ENCODE data around the gene NRG2. TPM values are rescaled to one million over a fixed set of nuclear protein-coding genes. Genes with fewer than 3 reads are reported as not detected.

Gene NRG2
- total RNA-seq, 1 donor from 2014 or later = 0.81 TPM

DNA sequence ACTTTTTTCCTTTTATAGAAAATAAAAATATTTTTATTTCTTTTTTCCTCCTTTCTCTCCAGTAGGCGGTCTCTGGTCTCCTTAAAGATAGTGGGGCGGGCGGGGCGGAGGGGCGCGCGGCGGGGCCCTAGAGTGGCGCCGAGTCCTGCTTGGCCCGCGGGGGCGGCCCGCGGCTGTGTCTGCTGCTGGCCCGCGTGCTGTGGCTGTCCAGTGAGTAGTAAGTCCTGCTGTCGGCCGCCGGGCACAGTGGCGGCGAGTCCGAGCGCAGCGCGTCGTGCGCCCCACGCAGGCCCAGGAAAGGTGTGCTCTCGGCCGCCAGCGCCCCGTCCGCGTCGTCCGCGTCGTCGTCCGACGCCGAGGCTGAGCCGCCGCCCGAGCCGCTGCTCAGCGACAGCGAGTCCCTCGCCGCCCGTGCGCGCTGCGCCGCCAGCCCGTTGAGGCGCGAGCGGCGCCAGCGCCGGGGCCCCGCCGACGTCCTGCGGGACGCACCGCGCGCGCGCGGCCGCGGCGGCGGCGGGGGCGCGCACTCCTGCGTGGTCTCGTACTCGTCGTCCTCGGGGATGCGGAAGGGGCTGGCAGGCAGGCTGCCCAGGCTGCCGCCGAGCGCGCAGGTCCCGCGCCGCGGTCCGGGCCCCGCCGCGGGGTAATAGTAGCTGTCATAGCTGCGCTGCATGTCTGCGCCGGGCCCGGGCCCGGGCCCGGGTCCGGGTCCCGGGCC lies 195.2 kb downstream of the NRG2 start:
- ATAC-seq (peak; percentile 66), DNase-seq (ENCODE audit: low spot score) (peak; percentile 52)

DNA sequence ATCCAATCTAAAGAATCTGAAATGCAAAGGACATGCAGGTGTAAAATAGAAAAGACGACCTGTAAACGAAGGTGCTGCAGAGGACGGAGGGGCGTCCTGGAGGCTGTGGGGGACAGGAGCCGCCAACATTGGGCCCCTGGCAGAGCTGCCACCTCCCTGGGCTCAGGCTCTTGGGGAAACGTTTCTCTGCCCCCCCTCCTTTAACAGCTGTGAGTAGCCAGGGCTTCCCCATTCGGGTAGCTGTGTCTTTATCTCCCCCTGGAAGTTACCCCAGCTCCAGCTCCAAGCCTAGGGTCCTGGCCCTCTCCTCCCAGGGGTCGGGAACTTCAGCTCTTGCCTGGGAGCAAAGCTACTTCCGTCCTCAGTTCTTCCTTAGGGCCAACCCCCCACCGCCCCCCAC lies 196.0 kb downstream of the NRG2 start:
- DNase-seq (ENCODE audit: low spot score) = no peak
- no peak for ATAC-seq

DNA sequence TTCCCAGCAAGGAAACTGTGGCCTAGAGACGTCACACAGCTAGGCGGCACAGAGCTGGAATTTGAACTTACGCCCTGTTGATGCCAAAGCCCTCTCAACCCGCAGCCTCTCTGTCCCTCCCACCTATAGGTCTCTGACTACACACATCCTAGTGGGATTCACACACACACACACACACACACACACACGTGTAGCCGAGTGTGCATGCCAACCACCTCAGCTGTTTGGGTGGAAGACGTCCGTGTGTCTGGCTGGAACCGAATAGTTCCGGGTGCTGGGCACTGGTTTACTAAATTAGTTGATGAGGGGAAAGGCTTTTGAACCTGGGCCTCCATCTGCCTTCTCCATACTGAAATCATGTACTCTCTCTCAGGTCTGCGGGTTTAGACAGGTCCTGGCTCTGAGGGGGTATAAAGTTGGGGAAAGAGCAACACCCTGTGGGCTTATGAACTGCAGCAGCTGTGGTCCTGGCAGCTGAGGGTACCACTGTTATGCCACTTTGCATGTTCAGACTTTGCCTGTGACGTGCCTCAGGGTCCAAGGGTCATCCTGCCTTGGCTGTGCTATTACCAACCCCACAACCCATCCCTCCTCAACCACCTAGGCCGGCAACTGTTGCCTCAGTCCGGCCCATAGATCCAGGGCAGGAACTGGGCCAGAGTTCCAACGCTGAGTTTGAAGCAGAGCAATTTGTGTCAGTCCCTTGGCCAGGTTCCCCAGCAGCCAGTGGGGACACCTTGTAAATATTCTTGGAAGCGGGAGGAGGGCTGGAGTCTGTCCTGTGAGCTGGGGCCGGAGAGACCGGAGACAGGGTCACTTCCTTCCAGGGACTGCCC lies 197.0 kb downstream of the NRG2 start:
- peak; percentile 68 for ATAC-seq
- DNase-seq (ENCODE audit: low spot score) = peak; percentile 72

DNA sequence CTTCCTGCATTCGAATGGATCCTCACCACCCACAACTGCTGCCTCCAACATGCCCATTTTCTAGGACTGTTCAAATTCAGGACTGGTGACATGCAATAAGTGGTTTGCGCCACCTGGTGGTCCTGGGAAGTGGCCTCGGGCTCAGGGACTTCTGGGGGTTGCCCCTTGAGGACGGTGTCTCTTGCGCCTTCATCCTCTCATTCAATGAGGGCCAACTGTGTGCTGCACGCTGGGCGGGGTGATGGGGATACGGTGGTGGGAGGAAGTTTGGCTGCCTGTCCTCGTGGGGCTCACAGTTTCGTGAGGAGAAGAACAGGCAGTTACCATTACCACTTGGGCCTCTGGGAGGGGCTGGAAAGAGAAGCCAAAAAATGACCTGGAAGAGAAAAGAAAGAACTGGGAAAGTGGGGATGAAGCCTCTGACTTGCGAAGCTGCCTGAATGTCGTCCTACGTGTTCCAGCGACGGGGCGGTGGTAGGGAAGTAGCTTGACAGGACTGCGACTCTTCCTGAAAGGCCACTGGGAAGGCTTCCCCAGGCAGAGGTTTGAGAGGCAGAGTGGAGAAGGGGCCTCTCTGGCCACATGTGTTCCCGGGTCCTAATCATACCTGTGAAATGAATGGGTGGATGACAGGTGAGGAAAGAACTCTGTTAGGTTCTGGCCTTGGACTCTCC lies 198.5 kb downstream of the NRG2 start:
- ATAC-seq (peak; percentile 46), DNase-seq (ENCODE audit: low spot score) (peak; percentile 58)

DNA sequence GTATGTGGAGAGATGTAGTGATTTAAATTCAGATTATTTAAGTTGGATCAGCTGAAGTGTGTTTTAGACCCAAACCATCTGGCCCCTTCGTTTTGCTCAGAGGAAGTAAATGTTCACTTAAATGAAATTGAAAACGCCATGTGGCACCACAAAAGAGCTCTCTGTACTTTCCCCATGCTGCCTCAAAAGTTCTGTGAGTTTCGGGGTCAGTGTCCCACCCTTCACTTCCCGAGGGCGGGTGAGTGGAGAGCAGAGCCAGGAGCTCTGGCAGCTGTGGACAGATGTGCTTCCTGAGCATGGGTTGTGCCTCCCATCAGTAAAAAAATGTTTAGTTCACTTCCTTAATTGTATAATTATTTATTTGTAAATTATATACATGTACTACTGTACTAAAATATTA lies 199.1 kb downstream of the NRG2 start:
- no peak for ATAC-seq
- no peak for DNase-seq (ENCODE audit: low spot score)

DNA sequence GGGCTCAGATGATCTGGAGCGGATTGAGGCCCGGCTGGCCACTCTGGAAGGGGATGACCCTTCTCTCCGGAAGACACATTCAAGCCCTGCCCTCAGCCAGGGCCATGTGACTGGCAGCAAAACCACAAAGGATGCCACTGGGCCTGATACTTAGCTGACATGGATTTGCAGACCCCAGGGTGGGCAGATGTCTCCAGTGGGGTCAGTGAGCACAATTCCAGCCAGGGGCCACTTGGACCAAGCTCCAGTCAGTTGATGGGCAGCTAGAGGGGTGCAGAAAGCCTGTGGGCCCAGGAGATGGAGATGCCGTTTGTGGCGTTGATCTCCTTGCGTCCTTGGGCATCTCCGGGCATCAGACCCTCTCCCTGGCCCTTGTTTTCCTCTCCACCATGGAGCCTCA lies 200.8 kb downstream of the NRG2 start:
- DNase-seq (ENCODE audit: low spot score) (no peak), ATAC-seq (no peak)

DNA sequence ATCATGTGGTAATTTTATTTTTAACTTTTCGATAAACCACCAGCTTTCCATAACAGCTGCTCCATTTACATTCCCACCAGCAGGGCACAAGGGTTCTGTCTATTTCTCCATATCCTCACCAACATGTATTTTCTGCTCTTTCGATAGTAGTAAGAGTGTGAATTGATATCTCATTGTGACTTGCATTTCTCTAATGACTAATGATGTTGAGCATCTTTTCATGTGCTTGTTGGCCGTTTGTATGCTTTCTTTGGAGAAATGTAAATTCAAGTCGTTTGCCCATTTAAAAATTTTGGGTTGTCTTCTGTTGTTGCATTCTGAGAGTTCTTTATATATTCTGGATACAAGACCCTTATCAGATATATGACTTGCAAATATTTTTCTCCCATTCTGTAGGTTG lies 201.6 kb downstream of the NRG2 start:
- ATAC-seq = no peak
- no peak for DNase-seq (ENCODE audit: low spot score)

DNA sequence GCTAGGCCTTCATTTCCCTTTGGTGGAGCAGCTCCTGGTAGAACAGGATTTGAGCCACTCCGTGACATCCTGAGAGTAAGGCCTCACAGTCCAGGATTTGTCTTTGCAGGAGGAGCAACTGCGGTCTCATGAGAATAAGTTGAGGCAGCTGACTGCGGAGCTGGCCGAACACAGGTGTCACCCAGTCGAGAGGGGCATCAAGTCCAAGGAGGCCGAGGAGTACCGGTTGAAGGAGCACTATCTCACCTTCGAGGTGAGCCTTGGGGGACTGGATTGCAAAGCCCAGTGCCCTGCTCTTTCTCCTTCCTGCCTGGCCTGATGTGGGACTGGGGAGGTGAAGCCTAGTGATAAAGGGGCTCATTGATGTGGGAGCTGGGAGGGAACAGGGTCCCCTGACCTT lies 203.2 kb downstream of the NRG2 start:
- ATAC-seq (no peak), DNase-seq (ENCODE audit: low spot score) (no peak)

DNA sequence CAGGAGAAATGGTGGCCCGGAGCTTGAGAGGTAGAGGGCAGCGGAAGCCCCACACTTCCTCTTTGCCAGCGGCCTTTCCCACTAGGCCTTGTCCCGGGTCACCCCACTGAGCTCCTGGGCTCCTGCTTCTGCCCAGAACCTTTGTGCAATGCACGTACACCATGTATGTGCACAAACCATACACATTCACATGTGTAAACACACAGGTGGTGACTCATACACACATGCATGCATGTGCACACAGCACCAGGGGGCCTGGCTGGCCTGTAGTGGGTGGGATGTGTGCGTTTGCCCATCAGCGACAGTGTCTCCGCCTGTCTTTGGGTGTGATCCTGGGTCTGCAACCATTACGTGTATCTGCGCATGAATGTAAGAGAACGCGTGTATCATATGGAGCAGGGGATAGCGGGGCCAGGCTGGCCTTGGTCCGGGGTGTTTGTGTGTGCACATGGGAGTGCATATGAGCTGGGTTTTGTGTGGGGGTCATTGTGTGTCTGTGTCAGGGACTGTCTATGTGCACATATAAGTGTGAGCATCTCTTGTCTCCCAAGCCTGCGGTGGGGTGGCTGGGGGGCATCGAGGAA lies 203.8 kb downstream of the NRG2 start:
- DNase-seq (ENCODE audit: low spot score) (no peak), ATAC-seq (no peak)

DNA sequence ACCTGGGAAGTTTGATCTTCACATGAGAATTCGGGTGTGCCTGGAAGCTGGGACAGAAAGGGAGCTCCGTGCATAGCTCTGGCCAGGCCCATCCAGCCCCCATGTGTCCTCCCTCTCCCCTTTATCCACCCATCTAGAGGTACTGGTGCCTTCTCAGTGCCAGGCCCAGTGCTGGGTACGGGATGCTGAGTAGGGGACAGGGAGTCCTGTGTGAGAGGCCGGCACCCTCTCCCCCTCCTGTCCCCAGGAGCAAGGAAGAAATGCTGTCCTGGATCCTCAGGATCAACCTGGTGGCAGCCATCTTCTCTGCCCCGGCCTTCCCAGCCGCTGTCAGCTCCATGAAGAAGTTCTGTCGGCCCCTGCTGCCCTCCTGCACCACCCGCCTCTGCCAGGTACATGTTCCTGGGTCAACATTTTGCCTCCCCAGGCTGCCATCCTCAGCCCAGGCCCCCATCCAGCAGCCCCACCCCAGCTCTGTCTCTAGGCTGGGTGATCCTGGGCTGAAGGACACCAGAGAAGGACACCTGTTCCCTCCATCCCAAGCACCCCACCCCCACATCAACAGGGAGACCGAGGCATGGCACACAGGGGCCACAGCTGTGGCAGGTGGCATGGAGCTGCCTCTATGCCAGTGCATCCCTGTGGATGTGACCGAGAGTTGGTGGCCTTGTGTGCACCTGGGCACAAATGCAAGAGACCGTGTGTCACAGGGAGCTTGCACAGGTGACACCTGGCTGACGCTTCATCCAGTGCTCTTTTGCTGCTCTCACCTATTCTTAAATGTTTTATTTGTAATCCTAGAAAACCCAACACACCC lies 204.5 kb downstream of the NRG2 start:
- DNase-seq (ENCODE audit: low spot score) (no peak), ATAC-seq (no peak)

DNA sequence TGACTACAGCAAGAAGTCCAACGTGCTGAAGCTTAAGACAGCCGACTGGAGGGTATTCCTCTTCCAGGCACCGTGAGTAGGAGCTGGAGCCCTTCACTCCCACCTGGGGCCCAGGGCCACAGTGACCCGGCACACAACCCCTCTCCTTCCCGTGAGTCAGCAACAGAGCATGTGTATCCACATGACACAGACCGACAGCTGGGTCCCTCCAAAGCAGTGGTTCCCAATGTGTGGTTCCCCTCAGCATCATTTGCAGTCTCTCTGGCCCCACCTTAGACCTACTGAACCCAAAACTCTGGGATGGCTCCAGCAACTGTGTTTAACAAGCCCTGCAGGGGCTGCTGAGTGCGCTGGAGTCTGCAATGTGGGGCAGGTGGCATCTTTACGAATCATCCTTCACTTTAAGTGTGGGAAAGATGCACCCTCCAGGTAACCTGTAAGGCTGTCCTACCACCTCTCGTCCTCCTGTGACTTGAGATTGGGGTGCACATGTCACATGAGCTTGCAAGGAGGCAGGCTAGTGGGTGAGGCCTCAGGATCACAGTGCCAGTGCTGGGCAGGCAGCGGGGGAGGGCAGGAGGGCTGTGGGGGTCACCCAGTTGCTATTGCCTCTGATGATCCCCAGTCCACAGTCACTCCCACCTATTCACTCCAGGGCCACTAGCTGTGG lies 205.3 kb downstream of the NRG2 start:
- ATAC-seq = no peak

DNA sequence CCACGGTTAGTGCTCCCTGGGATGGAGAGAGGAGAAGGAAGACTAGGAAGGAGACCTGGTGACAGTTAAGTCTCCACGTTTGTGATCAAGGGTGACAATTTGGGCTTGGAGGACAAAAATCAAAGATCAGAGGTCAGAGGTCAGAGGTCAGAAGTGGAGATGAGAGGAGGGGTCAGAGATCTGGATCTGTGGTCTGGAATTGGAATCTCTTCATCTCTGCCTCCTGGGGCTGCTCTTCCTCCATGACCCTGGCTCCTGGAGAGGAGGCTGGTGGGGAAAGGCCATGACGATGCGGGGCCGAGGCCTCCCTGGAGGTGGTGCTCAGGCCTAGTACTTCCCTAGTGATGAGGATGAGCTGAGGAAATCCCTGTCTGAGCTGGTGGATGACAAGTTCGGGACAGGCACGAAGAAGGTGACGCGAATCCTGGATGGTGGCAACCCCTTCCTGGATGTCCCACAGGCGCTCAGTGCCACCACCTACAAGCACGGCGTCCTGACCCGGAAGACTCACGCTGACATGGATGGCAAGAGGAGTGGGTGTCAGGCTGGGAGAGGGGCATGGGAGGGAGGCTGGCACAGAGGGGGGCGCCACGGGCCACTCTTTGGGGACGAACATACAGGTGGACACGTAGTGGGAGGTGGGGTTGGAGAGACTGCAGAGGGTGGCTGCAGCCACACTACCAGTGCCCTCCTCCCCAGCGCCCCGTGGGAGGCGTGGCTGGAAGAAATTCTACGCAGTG lies 206.5 kb downstream of the NRG2 start:
- no peak for DNase-seq (ENCODE audit: low spot score)

More for the DNA sequence above, 205.3 kb downstream of the NRG2 start:
- DNase-seq (ENCODE audit: low spot score) = no peak

DNA sequence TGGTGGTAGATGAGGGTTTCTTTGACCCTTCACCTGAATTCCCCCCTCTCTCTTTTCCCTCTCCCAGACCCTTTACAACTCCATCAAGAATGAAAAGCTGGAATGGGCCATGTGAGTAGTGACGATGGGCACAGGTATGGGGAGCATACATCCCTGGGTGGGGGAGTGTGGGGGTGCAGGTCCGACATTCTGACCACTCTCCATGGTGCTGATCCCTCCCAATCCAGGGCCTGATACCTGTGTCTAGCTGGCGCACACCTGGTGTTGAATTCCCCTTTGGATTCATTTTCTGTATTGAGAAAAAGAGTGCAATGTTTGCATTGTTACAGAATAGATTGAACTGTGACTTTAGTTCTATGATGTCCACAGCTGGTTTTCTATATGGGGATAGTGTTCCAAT lies 207.4 kb downstream of the NRG2 start:
- DNase-seq (ENCODE audit: low spot score) = no peak
- ATAC-seq = no peak

More for the DNA sequence above, 206.5 kb downstream of the NRG2 start:
- no peak for ATAC-seq

DNA sequence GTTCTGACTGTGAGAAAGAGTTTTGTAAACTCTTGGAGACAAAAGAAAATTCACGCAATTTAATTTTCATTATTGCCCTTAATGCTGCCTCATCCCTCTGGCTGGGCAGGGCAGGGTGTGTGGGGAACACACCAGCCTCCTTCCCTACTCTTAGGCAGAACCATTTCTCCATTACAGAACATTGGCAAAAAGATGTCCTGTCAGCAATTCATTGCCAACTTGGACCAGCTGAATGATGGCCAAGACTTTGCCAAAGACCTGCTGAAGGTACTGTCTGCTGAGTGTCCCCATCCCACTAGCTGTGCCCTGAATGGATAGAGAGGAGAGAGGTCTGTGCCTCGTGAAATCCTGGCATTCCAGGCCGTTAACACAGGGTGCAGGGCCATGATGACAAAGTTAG lies 209.6 kb downstream of the NRG2 start:
- no peak for DNase-seq (ENCODE audit: low spot score)
- ATAC-seq = no peak

DNA sequence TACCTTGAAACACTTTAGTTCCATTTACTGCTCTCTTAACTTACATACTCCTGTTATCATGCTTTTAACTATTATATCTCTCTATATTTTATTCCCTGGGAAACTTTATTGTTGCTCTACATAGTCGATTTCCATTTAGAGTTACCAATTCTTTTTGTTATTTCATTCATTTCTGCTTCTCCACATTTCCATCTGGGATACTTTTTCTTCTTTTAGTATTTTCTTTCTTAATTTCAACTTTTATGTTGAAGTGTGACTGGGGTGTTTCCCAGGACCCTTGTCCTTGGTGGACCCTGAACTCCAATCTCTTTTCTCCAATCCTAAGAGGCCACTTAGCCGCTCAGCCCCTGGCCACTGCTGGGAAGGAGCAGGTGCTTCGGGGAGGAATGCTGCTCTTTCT lies 211.5 kb downstream of the NRG2 start:
- DNase-seq (ENCODE audit: low spot score) = no peak
- no peak for ATAC-seq

DNA sequence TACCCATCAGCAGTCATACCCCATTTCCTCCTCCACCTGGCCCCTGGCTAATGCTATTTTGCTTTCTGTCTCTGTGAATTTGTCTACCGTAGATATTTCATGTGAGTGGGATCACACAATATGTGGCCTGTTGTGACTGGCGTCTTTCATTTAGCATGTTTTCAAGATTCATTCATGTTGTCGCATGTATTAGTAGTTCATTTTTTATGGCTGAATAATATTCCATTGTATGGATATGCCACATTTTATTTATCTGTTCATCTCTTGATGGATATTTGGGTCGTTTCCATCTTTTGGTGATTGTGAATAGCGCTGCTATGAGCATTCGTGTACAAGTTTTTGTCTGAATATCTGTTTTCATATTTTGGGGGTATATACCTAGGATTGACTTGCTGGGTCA lies 213.6 kb downstream of the NRG2 start:
- no peak for DNase-seq (ENCODE audit: low spot score)
- ATAC-seq = no peak

DNA sequence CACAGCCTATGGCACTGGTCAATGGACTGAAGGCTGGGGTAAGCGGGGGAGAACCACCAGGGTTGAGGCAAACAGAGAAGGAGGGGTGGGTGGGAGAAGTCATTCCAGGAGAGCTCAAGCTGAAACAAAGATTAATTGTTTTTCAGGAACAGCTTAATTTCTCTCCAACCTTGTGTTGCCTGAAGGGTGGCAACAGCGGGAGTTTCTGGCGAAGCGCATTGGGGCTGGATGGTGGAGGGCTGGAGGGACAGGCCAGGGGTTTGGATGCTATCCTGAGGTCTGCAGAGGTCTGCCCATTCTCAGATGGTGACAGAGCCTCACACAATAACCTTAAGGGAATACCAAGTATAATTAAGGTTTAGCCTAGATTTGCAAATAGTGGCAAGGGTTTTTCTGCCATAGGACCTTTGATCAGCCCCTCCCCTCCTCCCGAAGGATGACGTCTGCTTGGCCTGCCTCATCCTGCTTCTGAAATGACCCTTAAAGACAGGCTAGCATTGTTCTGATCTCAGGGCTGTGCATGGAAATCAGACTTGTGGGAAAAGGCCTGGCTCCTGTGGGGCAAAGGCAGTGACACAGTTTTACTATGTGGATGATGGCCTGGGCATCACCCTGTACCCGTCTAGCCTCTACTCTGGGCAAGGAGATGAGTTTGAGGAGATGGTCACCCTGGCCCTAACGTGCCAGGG lies 214.7 kb downstream of the NRG2 start:
- ATAC-seq (no peak), DNase-seq (ENCODE audit: low spot score) (no peak)

DNA sequence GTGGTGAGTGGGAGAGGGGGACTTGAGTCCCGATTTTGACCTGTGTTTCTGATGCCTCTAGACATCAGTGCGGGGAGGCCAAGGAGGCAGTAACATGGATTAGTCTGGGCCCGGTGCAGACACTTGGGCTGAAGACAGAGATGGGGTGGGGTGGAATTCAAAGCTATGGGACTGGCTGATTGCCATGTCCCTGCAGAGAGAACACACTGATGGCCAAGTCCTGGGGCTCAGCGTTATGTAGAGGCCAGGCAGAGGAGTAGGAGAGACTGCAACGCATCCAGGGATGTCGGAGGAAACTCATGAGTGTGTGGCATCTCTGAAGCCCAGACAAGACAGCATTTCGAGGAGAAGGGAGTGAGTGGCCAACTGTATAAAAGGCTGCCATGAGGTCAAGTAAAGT lies 217.4 kb downstream of the NRG2 start:
- ATAC-seq (no peak), DNase-seq (ENCODE audit: low spot score) (no peak)

Data from left lobe of liver (tissue), 2 donors.